ENCODE results near the gene SCAP. TPM values are rescaled to one million over a fixed set of nuclear protein-coding genes. Genes with fewer than 3 reads are reported as not detected.

The SCAP gene
- total and polyA plus RNA-seq, 2 of the 13 experiments (the other 11 are each of a cell fraction or from before 2014, with no cell fraction given), result 40.4 to 53.3 TPM

GRCh38 chr3:47379411-47379899 lies 96.3 kb downstream of the SCAP start (continued):
- TF ChIP-seq GABPA (IDR thresholded peaks at IDR 0.05; ENCODE audit: low read depth, low read length) (no peak), GABPA (CRISPR knock-in tag; IDR thresholded peaks at IDR 0.05; ENCODE audit: low read depth) (peak; percentile 55; the same call in 1 of the 2 replicates), RFX5 (IDR thresholded peaks at IDR 0.05; ENCODE audit: low read depth, low read length) (no peak), TAF15 (IDR thresholded peaks at IDR 0.05; ENCODE audit: low read depth, low read length, poor library complexity, severe bottlenecking) (no peak), ZNF207 (IDR thresholded peaks at IDR 0.05; ENCODE audit: borderline replicate concordance) (no peak), ZNF17 (CRISPR knock-in tag; IDR thresholded peaks at IDR 0.05) (no peak), ZNF781 (CRISPR knock-in tag; IDR thresholded peaks at IDR 0.05; ENCODE audit: borderline replicate concordance, not compliant biosample characterization) (peak; percentile 40), TEF (CRISPR knock-in tag; IDR thresholded peaks at IDR 0.05) (no peak), ZBTB26 (CRISPR knock-in tag; IDR thresholded peaks at IDR 0.05; ENCODE audit: borderline replicate concordance) (peak; percentile 94), HDAC1 (CRISPR knock-in tag; IDR thresholded peaks at IDR 0.05) (peak; percentile 53; the same call in 1 of the 2 replicates), ZBTB3 (CRISPR knock-in tag; IDR thresholded peaks at IDR 0.05; ENCODE audit: borderline replicate concordance, low read depth) (no peak), MYNN (CRISPR knock-in tag; IDR thresholded peaks at IDR 0.05; ENCODE audit: low read depth) (no peak), AHR (CRISPR knock-in tag; IDR thresholded peaks at IDR 0.05) (0 out of 2 replicates have a peak, but pooled peaks have one; percentile 31), ZNF691 (CRISPR knock-in tag; IDR thresholded peaks at IDR 0.05; ENCODE audit: borderline replicate concordance, low read depth) (peak; percentile 56; the same call in 1 of the 2 replicates), CHD4 (IDR thresholded peaks at IDR 0.05; ENCODE audit: borderline replicate concordance, low read length) (0 out of 2 replicates have a peak, but pooled peaks have one; percentile 39), ZNF761 (CRISPR knock-in tag; conservative IDR thresholded peaks at IDR 0.05) (no peak), SETDB1 (CRISPR knock-in tag; IDR thresholded peaks at IDR 0.05; ENCODE audit: borderline replicate concordance) (no peak), BCL6 (CRISPR knock-in tag; IDR thresholded peaks at IDR 0.05) (peak; percentile 78), CBX2 (IDR thresholded peaks at IDR 0.05; ENCODE audit: low read depth, low read length) (no peak), CBX2 (CRISPR knock-in tag; IDR thresholded peaks at IDR 0.05; ENCODE audit: low read depth) (0 out of 2 replicates have a peak, but pooled peaks have one; percentile 50), KMT2B (CRISPR knock-in tag; IDR thresholded peaks at IDR 0.05) (peak; percentile 71), ZNF556 (CRISPR knock-in tag; IDR thresholded peaks at IDR 0.05; ENCODE audit: borderline replicate concordance) (no peak), ZSCAN30 (CRISPR knock-in tag; IDR thresholded peaks at IDR 0.05) (no peak), ZBTB4 (CRISPR knock-in tag; IDR thresholded peaks at IDR 0.05; ENCODE audit: borderline replicate concordance) (no peak; the same call in 1 of the 2 replicates), POLR2AphosphoS2 (IDR thresholded peaks at IDR 0.05; ENCODE audit: low read depth, low read length) (no peak)

All from HepG2 (cell line).